Fibroblast of upper back skin (primary cell): ENCODE results near the gene IRF4.

Source experiments
- DNase-seq: peaks from one replicate; pipeline ENCODE4 v3.0.0-alpha.2; 2013

The IRF4 gene

GRCh38 chr6:445571-446417 is 54.2 kb downstream of the IRF4 start:
- DNase-seq: no peak

DNA sequence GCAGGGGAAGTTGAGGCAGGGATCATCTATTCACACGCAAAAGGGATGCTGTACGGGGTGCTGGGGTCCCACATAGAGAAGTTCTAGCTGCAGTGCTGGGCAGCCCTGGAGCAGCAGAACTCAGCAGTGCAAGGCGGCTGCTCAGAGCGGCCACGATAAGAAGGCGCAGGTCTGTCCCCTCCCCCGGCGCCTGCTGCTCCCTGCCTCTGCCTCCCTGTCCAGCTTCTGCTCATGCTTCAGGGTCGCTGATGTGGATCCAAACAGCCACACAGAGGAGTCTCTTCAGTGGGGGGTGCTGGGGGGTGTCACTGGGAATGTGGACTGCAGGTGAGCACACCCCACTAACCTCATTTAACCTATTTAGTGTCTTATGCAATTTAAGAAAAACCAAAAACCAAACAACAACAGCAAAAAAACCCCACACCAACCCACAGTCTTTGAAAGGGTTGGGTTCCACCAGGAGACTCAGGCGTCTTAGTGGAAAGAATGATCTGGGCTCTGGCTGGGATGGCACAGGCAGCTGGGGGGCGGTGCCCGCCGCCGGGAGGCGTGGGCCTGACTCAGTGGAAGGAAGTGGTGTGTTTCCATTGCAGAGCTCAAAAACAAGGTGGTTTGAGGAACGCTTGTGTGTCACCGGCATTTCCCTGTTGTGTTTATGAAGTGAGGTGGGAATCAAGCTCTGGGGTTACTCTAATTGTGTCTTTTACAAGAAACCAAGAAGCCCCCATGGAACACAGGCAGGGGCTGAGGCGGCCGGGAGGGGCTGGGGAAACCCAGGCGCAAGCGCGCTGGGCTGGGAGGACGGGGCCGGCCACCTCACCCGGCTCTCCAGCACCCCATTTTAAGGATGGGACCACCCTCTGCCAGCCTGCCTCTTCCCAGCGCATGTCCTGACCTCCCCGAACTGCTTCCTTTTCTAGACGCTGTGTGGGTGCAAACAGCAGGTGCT is 55.1 kb downstream of the IRF4 start:
- no peak for DNase-seq

DNA sequence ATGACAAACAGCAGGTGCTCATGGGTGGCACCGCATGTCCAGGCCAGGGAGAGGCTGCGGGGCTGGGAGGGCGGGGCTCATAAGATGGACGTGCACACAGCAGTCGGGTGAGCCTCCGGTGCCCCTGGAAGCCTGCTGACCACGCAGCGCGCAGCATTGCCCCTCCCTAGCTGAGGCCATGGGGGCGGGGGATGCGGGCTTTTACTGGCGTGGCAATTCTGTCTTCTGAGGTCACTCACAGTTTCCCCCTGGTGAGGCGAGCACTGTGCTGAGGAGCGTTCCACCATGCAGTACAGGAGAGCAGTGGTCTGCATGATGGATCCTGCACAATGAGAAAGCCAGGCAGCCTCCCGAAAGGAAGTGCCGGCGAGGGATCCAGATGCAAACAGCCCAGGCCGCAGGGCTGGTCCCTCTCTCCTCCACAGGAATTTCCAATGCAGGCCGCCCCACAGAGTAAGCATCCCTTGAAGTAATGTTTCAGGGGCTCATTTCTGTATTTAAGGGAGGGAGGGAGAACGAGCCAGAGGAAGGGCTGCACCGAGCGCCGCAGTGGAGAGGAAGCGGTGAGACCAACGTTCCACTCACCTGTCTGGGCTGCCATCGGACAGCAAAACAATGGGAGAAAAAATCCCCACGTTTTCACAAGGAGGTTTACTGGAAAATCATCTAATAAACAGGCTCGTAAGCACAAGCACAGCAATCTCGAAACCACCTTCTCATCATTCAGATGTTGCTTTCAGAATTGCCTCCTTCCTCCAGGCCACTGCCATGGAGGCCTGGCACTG is 56.0 kb downstream of the IRF4 start:
- DNase-seq: no peak

DNA sequence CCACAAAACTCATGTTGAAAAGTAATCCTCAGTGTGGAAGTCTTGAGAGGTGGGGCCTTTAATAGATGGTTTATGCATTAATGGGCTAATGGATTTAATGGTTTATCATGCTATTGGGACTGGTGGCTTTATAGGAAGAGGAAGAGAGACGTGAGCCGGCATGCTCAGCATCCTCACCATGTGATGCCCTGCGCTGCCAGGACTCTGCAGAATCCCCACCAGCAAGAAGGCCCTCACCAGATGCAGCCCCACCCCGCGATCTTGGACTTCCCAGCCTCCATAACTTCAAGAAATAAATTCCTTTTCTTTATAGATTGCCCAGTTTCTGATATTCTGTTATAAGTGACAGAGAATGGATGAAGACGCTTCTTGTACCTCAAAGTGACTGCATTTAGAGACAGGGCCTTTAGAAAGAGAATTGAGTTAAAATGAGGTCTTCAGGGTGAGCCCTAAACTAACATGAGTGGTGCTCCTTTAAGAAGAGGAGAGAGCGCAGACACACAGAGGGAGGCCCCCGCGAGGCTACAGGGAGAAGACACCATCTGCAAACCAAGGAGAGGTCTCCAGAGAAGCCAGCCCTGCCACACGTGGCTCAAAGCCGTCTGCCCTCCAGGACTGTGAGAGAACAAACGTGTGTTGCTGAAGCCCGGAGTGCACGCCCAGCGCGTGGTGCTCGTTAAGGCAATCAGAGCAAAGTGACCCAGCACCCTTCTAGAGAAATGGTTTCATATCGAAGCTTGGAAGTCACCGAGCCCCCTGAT is 56.9 kb downstream of the IRF4 start:
- no peak for DNase-seq

DNA sequence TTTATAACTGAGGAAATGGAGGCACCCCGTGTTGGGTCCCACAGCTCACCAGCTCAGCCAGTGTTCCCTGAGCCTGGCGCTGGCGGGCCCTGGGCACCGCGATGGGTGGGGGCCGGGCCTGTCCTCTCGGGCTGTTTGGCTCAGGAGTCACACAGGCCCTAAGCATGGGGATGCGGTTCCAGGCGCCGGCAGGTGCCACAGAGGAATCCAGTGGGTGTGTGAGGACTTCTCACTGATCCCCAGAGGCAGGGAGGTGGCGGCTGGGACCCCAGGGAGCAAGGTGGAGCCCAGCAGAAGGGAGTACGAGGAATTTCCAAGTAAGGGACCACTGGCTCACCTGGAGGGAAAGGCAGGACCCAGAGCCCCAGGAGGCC is 57.5 kb downstream of the IRF4 start:
- DNase-seq: no peak

DNA sequence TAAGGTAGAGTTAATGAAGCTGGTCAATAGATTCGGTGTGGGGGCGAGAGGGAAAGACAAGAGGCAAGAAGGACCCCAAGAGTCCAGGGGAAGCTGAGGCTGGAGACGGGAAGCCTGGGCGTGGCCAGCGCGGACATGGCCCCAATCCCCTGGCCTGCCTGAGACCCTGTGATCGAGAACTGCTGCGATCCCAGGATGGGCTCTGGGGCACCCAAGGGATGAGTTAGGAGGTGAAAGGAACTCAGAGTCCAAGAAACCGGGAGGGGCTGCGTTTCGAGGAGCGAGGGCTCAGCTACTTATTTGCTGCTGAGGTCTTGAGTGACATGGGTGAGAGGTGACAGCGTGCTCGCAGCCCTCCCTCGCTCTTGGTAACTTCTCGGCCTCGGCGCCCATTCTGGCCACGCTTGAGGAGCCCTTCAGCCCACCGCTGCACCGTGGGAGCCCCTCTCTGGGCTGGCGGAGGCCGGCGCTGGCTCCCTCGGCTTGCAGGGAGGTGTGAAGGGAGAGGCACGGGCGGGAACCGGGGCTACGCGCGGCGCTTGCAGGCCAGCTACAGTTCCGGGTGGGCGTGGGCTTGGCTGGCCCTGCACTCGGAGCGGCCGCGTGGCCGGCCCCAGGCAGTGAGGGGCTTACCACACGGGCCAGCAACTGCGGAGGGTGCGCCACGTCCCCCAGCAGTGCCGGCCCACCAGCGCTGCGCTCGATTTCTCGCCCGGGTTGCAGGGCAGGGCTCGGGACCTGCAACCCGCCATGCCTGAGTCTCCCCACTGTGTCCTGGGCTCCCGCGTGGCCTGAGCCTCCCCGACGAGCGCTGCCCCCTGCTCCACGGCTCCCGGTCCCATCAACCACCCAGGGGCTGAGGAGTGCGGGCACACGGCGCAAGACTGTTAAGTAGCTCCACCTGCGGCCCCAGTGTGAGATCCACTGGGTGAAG is 58.2 kb downstream of the IRF4 start:
- no peak for DNase-seq

GRCh38 chr6:451336-451735 is 59.8 kb downstream of the IRF4 start:
- no peak for DNase-seq

DNA sequence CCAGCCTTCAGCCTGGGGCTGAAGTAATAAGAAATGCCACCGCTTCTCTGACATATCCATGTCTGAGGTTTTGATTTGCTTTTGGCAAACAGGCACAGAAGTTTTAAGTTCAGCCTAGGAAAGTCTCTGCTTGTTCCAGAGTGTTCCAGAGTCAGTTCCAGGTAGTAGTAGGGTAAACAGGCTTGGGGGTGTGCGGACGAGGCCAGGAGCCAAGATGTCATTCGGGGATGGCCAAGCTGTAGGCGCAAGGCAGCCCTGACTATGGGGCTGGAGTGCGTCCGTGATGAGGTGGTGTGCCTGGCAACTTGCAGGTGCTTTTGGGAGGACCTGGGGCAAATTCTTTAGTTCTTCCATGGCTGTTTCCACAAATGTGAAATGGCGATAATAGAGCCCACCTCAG is 60.3 kb downstream of the IRF4 start:
- no peak for DNase-seq

DNA sequence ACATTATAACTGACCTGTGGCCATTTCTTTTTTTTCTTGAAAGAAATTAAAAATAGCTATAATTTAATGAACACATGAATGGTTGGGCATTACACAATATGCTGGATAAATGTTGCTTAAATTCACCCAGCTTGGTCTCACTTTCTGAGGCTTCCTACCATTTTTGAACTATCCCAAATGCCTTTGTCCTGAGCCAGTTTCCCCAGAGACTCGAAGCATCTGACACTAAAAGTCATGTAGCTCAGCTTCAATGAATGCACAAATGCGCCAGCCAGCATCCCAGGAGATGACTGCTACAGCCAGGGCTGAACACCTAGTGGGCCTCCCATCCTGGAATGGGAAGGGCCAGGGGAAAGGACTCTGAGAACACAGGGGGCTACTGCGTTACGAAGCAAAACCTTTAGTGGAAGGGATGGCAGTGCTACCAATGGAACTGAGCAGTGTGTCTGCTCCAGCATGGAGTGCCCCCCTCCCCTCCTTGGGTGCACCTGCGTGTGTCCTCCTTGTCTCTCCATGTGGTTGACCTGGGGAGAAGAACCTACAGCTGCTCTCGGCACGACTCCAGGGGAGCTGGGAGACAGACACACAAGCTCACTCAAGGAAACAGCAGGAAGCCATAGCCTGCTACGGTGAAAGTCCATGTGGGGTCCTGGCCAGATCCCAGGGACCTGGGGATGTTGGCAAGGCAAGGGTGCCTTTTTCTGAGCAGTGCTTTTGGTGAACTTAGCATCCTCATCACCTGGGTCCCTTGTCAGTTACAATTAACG is 60.9 kb downstream of the IRF4 start:
- DNase-seq: peak; percentile 14

DNA sequence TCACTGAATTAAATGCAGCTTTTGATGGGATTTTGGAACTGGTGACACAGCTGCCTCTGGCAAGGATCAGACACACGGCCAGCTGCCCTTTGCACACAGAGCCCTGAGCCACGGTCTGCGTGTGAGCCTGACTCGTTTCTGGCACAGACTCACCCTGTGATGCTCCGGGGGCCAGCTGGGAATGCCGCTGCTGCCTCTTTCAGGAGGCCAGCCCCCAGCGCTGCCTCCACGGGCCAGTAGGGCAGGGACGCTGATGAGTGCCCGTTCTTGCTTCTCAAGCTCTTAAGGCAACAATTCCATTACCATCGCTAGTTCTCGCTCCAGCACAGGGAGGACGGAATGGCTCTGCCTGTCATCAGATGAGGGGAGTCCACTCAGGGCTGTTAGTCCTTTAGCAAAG is 61.6 kb downstream of the IRF4 start:
- peak; percentile 11 for DNase-seq

GRCh38 chr6:454148-454991 is 62.8 kb downstream of the IRF4 start:
- DNase-seq: no peak

GRCh38 chr6:455006-455585 is 63.5 kb downstream of the IRF4 start:
- DNase-seq: no peak

DNA sequence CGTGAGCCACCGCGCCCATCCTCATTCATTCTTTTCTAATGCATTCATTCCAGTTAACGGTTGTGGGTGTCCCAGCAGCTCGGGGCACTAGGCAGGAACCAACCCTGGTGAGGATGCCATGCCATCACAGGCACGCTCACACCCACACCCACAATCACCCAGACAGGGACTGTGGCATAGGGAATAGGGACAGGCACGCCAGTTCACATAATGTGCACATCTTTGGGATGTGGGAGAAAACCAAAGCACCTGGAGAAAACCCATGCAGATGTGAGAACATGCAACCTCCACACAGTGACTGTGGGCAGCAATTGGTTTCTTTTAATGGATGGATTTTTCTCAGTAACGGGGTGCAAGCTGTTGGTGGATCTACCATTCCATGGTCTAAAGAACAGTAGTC is 64.3 kb downstream of the IRF4 start:
- DNase-seq: no peak

DNA sequence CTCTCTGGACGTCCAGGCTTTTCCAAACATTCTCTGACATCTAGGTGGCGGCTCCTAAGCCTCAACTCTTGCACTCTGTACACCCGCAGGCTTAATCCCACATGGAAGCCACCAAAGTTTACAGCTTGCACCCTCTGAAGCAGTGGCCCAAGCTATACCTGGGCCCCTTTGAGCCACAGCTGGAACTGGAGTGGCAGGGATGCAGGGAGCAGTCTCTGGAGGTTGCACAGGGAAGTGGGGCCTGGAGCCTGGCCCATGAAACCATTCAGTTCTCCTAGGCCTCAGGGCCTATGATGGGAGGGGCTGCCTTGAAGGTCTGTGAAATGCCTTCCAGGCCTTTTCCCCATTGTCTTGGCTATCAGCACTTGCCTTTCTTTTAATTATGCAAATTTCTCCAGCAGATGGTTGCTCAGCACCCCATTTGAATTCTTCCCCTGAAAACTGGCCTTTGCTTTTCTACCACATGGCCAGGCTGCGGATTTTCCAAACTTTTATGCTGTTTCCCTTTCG is 64.9 kb downstream of the IRF4 start:
- no peak for DNase-seq

- no peak for DNase-seq
These were observed 65.3 kb downstream of the IRF4 start for GRCh38 chr6:456887-457286.
